Measurements from ENCODE around the gene SHISA9.

SHISA9 gene

GRCh38 chr16:13181432-13181831, 280.0 kb downstream of the SHISA9 start:
- DNase-seq (ENCODE audit: low spot score) = no peak

DNA sequence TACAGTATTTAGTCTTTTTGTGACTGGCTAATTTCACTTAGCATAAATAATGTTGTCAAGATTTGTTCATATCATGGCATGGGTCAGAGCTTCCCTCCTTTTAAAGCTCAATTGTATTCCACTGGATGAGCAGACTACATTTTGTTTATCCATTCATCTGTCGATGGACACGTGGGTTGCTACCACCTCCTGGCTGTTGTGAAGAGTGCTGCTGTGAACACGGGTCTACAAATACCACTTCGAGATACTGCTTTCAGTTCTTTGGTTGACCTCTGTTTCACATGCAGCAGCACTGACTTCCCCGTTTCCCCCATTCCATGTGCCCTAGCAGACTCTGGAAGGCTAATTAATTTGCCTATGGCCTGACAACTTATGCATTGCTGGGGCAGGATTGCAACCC, 285.4 kb downstream of the SHISA9 start:
- no peak for DNase-seq (ENCODE audit: low spot score)

- no peak for DNase-seq (ENCODE audit: low spot score)
Measured at GRCh38 chr16:13189250-13189649, 287.9 kb downstream of the SHISA9 start.

DNA sequence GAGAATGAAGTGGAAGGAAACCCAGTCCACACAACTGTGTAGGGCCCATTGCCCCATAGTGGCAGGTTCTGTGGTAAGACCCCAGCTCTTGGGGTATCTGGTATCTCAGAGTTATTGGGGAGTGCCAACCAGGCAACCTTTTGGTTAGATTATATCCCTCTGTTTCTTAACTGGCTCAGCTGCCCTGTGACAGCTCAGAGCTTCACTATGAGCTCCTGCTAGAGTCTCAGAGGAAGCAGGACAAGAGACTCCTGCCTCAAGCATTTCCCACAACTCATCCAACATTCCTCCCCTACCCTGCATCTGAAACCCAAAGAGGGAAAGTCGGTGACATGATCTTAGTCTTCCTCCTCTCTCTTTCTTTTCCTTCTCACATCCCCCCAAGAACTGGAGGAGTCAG, 292.3 kb downstream of the SHISA9 start:
- DNase-seq (ENCODE audit: low spot score) = no peak

GRCh38 chr16:13194766-13195165, 293.4 kb downstream of the SHISA9 start:
- no peak for DNase-seq (ENCODE audit: low spot score)

DNA sequence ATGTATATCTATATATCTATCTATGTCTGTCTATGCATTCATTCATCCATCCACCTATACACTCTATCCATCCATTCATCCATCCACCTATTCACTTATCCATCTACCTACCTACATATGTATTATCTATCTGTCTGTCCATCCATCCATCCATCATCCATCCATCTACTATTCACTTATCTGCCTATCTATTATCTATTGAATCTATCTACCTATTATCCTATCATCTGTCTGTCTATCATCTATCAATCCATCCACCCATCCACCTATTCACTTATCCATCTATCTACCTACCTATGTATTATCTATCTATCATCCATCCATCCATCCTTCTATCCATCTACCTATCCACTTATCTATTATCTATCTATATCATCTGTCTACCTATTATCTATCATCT, 302.3 kb downstream of the SHISA9 start:
- no peak for DNase-seq (ENCODE audit: low spot score)

- no peak for DNase-seq (ENCODE audit: low spot score)
Measured at GRCh38 chr16:13205352-13205751, 304.0 kb downstream of the SHISA9 start.

DNA sequence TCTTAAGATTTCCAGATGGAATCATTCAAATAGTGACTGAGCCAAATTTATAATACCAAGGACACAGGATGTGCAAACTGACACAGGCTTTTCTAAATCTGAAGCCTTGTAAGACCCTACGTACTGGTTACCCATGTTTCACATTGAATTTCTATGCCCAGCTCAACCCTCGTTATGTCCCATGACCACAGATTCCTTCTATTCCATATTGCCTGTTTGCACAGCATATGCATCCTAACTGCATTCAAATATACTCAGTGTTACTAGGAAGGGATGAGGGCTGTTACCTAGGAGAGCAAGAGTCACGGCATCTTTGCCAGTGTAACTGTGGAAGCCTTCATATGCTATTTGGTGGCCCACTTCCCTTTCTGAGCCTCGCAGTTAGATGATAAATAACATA, 305.2 kb downstream of the SHISA9 start:
- DNase-seq (ENCODE audit: low spot score) = no peak

DNA sequence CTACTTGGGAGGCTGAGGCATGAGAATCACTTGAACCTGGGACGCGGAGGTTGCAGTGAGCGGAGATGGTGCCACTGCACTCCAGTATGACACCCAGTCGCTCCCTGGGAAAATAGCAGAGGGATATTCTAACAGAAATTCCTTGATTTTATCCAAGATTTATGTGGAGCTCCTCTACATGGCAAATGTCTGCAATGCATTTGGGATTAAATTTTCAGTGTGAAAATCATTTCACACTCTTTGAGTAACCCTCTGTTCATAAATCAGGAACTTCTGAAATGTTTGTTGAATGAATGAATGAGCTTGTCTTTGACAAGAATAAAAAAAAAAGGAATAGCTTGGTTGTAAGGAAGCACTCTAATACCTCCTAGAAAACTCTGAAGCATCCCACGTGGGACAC, 305.8 kb downstream of the SHISA9 start:
- DNase-seq (ENCODE audit: low spot score) = no peak

- no peak for DNase-seq (ENCODE audit: low spot score)
Measured at GRCh38 chr16:13223666-13224065, 322.3 kb downstream of the SHISA9 start.

DNA sequence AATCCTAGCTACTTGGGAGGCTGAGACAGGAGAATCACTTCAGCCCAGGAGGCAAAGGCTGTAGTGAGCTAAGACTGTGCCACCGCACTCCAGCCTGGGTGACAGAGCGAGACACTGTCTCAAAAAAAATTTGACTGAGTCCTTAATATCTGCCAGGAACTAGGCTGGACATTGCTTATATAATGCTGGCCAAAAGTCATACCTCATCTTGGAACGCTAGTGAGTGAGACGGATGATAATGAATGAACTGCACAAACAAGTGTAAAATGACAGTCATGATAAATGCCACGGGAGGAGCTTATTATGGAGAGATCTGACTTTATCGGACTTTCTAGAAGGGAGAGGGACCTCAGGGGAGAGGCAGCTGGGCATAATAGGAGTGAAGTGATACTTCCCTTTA, 327.6 kb downstream of the SHISA9 start:
- DNase-seq (ENCODE audit: low spot score) = no peak

DNA sequence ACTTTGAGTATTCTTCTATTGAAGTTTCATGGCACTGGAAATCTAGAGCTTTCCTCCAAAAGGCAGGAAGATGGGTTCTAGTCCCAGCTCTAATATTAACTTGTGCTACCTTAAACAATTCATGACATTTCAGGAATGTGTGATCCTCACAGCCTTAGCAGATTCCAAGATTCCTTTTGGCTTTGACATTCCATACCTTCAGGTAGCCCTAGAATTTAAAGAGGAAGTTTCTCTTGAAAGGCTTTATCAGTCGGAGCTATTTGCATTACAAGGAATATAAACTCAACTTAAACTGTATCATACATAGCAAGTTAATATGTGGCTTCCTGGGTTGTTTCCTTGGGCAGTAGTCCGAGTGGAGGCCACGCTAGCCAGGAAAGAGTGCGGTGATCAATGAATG, 330.0 kb downstream of the SHISA9 start:
- no peak for DNase-seq (ENCODE audit: low spot score)

GRCh38 chr16:13234999-13235398, 333.6 kb downstream of the SHISA9 start:
- DNase-seq (ENCODE audit: low spot score) = no peak

GRCh38 chr16:13236308-13236707, 334.9 kb downstream of the SHISA9 start:
- DNase-seq (ENCODE audit: low spot score) = no peak

- DNase-seq (ENCODE audit: low spot score) = no peak
Measured at GRCh38 chr16:13238182-13238581, 336.8 kb downstream of the SHISA9 start.

GRCh38 chr16:13242201-13242600, 340.8 kb downstream of the SHISA9 start:
- no peak for DNase-seq (ENCODE audit: low spot score)

- DNase-seq (ENCODE audit: low spot score) = no peak
Measured at GRCh38 chr16:13244770-13245169, 343.4 kb downstream of the SHISA9 start.

DNA sequence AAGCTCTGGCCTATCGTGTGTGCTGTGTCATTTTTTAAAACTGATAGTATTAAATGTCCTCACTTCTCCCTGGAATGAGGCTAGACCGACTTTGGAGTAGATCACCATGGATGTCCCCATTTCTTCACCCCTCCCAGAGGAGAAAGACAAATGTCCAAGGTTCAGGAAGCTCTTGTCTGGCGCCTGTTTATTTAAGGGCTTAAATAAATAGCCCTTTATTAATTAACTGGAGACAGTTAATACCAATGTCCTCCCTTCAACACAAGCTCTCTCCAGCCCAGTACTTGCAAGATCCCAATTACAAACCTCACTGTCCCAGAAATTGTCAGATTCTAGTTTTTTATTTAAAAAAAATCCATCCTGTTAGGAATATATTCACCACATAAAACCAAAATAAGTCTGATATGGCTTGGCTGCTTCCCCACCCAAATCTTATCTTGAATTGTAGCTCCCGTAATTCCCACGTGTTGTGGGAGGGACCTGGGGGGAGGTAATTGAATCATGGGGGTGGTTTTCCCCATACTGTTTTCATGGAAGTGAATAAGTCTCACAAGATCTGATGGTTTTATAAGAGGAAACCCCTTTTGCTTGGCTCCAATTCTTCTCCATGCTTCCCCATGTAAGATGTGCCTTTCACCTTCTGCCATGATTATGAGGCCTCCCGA, 344.4 kb downstream of the SHISA9 start:
- no peak for DNase-seq (ENCODE audit: low spot score)

DNA sequence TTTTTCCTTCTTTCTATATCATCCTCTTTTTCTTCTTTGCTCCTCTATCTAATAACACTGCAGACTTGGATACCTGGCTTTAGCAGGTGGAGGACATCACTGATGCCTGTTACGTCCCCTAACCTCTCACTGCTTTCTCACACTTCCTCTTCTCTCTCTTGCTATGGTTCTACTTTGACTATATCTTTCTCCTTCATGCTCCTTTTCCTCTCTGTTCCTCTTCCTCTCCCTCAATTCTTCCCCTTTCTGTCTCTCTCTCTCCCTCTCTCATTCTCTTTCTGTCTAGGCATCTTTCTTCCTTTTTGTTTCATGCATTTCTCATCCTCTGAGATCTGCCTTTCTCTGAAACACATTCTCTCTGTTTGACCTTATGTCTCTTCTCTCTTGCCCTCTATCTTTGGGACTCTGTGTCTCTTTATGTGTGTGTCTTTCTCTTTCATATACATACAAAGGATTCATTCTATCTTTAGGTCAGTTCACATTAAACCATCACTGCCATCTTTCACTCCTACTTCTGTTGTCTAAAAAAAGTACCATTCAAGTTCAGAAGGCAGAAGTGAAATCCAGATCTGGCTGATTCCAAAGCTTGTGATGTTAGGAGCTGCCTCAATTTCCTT, 353.7 kb downstream of the SHISA9 start:
- no peak for DNase-seq (ENCODE audit: low spot score)

GRCh38 chr16:13262270-13263090, 361.1 kb downstream of the SHISA9 start:
- DNase-seq (ENCODE audit: low spot score) = no peak

GRCh38 chr16:13264749-13265552, 363.6 kb downstream of the SHISA9 start:
- DNase-seq (ENCODE audit: low spot score) = no peak

GRCh38 chr16:13269359-13269758, 368.0 kb downstream of the SHISA9 start:
- no peak for DNase-seq (ENCODE audit: low spot score)

Measured in hematopoietic multipotent progenitor cell treated with erythropoietin and hydrocortisone succinate and interleukin-3 and kit ligand, for 17 days (in vitro differentiated cells).